ENCODE data around the gene PGC. TPM values are rescaled to one million over a fixed set of nuclear protein-coding genes. Genes with fewer than 3 reads are reported as not detected.
A peak's percentile ranks its signal among the peaks of the same experiment; 100 is the strongest.

The PGC gene
- total RNA-seq, 1 donor: not detected

- TF ChIP-seq, protein P1, sequence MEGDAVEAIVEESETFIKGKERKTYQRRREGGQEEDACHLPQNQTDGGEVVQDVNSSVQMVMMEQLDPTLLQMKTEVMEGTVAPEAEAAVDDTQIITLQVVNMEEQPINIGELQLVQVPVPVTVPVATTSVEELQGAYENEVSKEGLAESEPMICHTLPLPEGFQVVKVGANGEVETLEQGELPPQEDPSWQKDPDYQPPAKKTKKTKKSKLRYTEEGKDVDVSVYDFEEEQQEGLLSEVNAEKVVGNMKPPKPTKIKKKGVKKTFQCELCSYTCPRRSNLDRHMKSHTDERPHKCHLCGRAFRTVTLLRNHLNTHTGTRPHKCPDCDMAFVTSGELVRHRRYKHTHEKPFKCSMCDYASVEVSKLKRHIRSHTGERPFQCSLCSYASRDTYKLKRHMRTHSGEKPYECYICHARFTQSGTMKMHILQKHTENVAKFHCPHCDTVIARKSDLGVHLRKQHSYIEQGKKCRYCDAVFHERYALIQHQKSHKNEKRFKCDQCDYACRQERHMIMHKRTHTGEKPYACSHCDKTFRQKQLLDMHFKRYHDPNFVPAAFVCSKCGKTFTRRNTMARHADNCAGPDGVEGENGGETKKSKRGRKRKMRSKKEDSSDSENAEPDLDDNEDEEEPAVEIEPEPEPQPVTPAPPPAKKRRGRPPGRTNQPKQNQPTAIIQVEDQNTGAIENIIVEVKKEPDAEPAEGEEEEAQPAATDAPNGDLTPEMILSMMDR (IDR thresholded peaks at IDR 0.05; ENCODE audit: insufficient read depth, low read length): no peak
- no peak overlapping the region for H3K4me3 ChIP-seq (ENCODE audit: low read depth, low read length)
- DNase-seq (ENCODE audit: low read depth): no peak
Observed at GRCh38 chr6:41781366-41781730, 34.2 kb upstream of the PGC start.

DNA sequence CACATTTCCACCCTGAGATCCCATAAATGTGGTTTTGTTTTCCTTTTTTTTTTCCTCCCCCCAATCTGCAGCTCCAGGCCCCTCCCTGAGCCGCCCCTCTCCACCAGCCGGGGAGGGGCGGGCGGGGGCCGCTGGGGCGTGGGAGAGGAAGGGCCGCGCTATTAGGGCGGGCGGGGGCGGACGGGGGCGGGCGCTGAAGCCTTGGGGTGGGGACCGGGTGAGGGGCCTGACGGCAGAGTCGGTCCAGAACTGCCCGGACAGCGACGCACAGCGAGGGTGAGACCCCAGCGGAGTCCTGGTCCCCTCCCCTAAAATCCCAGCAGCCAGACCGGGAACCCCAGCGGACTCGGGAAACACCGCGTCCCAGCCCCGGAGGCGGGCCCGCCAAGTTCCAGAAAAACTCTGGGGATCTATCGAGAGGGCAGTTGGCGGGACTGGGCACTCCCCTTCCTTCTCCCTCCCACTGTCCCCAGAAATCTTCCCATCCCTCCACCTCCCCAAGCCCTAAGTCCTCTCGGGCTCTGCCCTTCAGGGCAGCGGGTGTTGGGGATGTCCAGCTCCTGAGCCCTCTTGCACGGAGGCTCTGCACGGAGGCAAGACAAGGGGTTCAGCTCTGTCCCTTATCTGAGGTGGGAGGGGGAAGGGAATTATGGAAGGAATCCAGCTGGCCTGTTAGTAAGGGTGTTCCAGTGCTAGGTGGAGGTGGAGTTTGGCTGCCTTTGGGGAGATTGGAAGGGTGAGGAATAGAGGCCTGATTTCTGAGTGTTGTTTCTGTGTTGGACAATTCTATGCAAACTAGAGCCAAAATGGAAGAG, 33.6 kb upstream of the PGC start, which contains the start of gene PRICKLE4:
TSS of gene PRICKLE4 (plus strand) at position 232 of the 815 bp plus-strand sequence. CDS start 2,692 bp downstream, outside the sequence.
- DNase-seq (ENCODE audit: low read depth): peak; percentile 43
- TF ChIP-seq, protein P1 (IDR thresholded peaks at IDR 0.05; ENCODE audit: insufficient read depth, low read length): no peak
- H3K4me3 ChIP-seq (ENCODE audit: low read depth, low read length): peak within 1 kb of the TSS; percentile 79

DNA sequence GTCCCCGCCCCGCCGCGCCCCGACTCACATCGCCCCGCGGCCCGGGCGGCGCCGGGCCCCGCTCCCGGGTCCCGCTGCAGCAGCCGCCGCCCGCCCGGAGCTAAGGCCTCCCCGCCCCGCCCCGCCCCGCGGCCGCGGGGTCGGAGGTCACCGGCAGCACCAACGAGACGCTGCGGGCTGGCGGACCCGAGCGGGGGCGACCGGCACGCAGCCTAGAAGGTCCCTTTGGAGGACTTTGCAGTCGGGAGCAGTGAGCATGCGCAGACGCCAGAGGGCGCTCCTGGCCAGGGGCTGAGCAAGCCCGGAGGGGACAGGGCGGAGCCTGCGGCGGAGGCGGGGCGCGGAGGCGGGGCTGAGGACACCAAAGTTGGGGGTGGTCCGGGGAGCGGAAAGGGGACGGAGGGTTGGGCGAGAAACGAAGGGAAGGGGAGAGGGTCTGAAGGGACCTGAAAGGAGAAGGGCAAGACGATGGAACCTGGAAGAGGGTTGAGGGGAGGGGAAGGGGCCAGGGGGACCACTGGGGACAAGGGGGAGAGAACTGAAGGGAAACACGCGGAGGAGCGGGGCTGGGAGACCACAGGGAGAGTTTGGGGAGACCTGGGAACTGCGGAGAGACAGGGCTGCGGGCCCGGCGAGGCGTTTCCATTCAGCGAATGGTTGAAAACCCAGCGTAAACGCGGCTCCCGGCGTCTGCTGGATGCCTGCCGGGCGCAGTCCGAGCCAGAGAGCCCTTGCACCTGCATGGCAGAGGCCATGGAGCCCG, 32.8 kb upstream of the PGC start, which contains the start of gene FRS3:
TSS of gene FRS3 (minus strand) at position 113 of the 763 bp plus-strand sequence. CDS start 2,913 bp downstream, outside the sequence.
- DNase-seq (ENCODE audit: low read depth): peak; percentile 94
- TF ChIP-seq, protein P1 (IDR thresholded peaks at IDR 0.05; ENCODE audit: insufficient read depth, low read length): peak; percentile 94
- H3K4me3 ChIP-seq (ENCODE audit: low read depth, low read length): peak within 1 kb of the TSS; percentile 79

DNA sequence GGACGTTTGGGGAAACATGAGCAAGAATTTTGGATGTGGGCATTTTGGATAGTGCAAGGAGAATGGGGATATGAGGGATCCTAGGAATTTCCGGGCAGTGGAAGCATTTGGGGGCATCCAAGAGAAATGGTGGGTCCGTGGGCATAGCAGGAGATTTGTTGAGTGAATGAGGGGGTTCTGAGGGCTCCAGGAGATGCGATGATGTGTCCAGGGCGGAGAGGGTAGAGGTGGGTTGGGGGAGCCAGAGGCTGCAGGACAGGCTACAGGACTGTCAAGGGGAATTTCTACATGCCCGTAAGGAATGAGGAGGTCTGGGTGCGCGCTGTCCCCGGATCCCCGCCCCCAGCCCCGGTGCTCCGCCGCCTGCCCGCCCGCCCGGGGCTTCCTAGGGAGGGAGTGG, 32.1 kb upstream of the PGC start:
- TF ChIP-seq, protein P1 (IDR thresholded peaks at IDR 0.05; ENCODE audit: insufficient read depth, low read length): no peak
- no peak for DNase-seq (ENCODE audit: low read depth)
- H3K4me3 ChIP-seq (ENCODE audit: low read depth, low read length): peak overlapping the region; percentile 79

GRCh38 chr6:41778895-41779294, 31.7 kb upstream of the PGC start:
- H3K4me3 ChIP-seq (ENCODE audit: low read depth, low read length): peak overlapping the region; percentile 79
- DNase-seq (ENCODE audit: low read depth): no peak
- TF ChIP-seq, protein P1 (IDR thresholded peaks at IDR 0.05; ENCODE audit: insufficient read depth, low read length): no peak

GRCh38 chr6:41777551-41778285, 30.5 kb upstream of the PGC start:
- no peak overlapping the region for H3K4me3 ChIP-seq (ENCODE audit: low read depth, low read length)
- TF ChIP-seq, protein P1 (IDR thresholded peaks at IDR 0.05; ENCODE audit: insufficient read depth, low read length): no peak
- DNase-seq (ENCODE audit: low read depth): no peak
